ENCODE data around the gene RINL.

Gene RINL

DNA sequence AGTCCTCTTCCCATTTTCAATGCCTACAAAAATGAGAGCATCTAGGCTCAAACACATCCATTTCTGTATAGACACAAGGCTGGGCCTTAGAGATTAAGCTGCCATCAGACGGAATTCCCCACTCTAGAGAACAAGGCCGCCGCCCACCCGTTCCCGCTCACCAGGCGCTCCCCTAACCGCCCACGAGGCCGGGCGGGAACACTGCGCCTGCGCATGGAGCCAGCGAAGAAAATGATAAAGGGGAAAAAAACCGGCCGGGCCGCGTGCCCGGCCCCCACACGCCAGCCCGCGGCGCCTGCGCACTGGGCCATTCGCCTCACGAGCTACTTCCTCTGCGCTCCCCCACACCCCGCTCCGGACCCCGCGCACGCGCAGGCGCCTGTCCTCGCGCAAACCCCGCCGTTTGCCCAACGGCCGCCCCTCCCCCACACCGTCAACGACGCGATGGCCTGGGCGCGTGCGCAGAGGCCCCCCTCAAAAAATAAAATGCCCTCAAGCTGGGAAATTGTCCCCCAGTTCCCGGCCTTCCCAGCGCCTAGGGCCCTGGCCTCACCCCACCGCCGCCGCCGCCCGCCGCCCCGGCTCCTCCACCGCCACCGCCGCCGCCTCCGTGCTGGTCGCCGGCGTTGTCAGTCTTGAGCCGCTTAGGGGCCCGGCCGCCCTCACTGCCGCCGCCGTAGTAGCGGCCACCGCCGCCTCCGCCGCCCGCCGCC is 28.8 kb downstream of the RINL start:
- DNase-seq (ENCODE audit: low read depth), result peak; percentile 97

DNA sequence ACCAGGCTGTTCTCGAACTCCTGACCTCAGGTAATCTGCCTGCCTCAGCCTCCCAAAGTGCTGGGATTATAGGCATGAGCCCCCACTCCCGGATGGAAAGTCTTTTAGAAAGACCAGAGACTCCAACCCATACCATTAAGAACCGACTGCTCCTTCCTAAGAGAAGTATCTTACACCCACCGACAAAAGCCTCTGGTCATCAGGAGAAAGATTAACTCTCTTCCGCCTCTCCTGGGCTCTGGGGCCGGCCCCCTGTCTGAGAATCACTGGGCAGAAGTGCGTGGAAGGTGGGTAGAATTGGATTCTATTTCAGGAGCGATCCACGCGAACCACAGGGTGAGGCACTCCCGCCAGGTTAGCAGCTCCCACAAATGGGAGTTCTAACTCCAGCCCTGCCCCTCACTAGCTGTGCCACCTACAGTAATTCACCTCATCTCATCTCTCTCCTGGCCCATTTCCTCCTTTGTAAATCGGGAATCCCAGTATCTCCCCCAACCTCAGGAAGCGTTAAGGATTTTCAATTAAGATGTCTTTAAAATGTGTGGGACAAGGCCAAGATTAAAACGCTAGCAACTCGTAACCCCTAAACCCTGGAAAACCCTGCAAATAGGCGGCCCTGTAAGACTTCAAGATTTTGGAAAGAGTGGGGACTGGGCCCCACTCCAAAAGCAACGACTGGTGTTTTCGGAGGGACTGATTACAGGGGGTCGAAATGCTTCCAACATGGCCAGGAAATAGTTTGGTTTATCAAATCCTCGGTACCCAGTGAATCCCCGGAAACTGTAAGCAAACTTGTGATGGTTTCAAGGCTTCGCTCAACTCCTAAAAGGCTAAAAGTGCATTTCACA is 29.6 kb downstream of the RINL start:
- DNase-seq (ENCODE audit: low read depth), result no peak

DNA sequence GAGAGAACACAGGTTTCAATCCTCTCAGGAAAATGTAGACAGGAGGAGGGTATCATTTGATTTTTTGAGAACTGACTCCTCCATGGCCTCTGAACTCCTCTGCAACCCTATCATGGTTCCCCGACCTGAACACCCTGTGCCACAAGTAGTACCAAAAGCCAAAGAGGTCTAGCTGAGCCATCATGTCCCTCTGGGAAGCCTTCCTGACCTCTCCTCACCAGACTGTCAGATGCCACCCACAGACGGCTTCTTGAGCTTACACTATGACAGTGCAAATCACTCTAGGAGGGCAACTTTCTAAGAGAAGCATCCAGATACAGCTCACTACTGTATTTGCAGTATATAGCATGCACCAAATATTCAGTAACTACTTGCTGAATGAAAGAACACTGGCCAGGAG is 32.0 kb downstream of the RINL start:
- no peak for DNase-seq (ENCODE audit: low read depth)

DNA sequence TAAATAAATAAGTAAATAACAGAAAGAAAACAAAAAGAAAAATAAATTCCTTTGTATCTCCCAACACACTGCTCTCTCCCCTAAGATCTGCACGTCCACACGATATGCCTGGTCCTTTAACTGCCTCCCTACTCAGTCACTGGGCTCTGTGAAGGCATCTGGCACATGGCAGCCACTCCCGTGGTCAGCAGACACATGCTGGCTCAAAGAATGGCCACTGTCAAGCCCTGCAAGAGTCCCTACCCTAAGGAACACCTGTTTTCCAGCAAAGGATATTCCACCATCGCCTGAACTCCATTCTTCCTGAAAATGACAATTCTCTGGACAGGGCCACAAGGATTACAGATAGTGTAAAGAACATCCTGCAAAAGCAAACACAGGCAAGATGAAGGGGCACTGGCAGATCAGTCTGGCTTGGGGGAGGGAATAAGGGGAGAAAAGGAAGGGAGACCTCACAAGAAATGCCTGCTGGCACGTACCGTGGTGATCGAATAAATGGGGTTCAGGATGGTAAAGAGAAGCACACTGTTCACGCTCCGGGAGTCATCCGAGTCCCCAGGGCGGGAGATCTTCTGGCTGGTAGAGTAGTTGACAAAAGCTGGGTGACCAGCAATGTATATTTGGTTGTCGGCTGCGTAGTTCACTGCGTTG is 32.6 kb downstream of the RINL start:
- no peak for DNase-seq (ENCODE audit: low read depth)

DNA sequence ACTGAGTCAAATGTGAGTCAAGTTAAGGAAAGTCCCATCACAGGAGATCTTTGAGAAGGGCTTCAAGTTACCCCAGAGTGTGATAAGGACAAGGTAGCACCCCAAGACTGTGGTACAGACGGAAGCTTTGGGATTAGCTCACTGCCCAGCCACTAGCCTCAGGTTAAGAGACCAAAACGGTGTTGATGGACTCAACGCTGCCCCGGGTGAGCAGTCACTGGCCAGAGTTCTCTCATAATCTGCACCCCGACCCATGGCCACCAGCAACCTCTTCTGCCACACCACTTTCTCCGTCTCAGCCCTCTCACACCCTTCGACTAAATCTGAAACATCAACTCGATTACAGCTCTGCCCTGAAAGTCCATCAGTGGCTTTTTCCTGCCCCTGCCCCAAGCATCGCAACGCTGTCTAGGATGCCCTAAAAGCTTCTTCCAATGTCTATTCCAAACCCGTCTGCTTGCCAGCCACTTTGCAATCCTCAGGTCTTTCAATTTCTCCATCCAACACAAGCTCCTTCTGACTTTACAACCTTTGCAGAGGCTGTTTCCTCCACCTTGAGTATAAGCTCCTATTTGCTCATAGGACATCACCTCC is 33.9 kb downstream of the RINL start:
- no peak for DNase-seq (ENCODE audit: low read depth)

DNA sequence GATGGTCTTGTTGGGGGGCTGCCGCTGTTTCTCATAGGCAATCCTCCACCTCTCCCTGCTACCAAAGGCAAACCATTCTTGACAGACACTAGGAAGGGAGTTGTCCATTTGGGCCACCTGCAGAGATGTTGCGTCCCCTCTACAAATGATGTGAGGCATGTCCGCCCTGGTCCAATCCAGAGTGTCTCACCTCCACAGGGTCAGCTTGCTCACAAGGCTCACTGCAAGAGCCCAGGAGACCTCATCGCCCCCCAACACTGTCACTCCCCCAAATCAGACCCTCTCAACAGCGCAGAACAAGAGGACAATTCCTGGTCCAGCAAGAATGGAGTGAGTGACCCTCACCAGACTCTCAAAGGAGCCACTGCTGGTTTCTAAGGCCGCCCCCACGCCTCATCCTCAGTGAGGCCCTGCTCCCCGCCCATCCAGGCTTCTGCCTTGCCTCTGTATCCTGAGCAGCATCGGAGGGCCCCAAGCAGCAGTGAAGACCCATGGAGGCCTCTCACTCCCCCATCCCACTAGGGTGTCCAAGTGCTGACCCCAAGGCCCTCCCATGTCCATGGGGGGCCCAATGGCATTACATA is 34.8 kb downstream of the RINL start:
- DNase-seq (ENCODE audit: low read depth), result no peak

DNA sequence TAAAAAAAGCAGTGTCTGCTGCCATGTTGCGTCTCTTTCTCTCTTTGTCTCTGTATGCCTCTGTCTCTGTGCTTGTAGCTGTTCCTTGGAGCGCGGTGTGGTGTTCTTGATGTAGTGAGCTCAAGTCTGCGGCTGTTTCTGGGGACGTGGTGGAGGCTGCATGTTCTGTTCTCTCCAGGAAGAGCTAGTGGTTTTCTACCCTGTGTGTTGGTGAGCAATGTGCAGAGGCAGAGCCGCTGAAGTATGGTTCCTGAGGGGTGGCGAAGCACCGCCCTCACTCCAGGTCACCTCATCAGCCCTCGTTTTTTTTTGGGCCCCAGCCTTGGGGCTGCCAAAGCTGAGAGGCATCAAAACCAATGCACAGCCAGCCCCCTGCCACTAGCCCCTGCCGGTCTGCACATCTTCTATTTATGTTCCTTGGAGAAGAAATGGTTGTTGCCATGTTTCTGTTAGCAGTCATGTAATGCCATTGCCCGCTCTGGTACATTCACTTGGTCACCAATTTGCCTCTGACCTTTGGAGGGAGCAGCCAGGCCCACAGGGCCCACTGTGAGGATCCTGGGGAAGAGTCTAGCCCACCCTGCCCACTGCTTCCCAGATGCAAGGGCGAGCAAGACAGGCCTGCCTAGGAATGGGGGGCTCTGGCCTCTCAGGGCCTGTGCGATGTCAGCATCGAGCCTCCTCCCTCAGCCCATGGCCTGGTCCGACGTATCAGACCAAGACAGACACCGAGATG is 35.5 kb downstream of the RINL start:
- peak; percentile 40 for DNase-seq (ENCODE audit: low read depth)

DNA sequence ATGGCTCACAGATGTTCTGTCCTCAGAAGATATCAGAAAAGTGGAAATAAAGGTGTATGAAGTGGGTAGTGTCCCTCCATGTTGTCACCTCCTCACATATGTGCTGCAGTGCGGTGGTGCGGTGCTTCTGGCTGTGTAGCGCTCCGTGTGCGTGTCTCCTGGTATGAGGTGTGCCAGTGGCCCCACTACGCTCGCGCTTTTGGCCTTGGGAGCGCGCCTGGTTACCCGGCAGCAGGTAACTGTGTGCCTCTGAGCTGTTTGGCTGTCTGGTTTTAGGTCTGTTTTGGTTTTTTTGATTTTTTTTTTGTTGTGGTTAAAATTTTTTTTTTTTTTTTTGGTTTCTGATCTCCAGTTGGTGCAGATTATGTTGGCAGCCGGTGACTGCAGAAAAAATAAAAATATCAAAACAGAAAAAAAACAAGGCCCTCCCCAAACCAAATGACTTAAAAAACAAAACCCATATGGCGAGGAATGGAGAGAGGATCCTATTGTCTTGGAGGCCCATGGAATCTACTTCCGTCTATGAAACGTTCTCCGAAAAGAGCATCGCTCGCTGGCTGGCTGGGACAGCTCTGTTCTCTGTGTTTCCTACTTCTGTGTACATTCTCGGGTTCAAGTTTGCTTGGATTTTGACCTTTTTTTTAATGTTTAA is 36.2 kb downstream of the RINL start:
- DNase-seq (ENCODE audit: low read depth), result no peak

DNA sequence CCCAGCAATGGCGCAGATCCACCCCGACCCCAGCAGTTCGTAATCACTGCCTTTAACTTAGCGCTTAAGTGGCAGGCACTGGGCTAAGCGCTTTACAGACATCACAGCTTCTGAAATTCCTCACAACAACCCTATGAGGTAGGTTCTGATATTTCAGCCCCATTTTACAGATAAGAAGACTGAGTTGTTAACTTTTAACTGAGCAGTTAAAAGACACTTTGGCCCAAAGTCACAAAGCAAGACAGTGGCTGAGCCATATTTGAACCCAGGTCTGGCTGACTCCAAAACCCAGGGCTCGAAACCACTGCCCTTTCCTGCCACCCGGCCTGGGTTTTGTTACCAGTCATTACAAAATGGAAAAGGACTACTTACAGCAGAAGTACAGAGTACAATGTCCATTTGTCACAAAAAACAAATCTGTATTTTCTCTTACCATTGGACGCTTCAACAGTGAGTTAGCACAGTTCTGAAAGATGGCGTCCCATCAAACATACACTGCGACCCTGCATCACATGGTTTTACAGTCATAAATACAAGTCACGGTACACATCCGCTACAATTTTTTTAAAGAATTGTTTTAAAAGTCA is 36.8 kb downstream of the RINL start:
- DNase-seq (ENCODE audit: low read depth), result no peak

DNA sequence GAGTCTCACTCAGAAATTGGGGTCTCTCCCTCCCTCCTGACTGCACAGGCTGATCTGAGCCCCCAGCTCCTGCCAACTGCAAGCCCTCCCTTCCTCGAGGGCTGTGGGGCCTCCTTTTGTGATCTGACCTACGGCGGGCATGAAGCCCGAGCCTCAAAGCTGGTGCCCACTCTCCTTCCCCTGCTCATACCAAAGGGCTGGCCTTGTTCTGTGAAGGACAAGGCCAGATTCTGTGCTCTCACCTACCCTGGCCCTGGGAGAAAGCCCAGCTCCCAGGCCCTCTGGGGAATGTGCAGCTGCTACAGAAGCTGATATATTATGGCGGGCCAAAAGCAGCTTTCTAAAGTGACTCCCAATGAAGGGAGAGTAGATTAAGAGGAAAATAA is 37.5 kb downstream of the RINL start:
- DNase-seq (ENCODE audit: low read depth), result no peak

DNA sequence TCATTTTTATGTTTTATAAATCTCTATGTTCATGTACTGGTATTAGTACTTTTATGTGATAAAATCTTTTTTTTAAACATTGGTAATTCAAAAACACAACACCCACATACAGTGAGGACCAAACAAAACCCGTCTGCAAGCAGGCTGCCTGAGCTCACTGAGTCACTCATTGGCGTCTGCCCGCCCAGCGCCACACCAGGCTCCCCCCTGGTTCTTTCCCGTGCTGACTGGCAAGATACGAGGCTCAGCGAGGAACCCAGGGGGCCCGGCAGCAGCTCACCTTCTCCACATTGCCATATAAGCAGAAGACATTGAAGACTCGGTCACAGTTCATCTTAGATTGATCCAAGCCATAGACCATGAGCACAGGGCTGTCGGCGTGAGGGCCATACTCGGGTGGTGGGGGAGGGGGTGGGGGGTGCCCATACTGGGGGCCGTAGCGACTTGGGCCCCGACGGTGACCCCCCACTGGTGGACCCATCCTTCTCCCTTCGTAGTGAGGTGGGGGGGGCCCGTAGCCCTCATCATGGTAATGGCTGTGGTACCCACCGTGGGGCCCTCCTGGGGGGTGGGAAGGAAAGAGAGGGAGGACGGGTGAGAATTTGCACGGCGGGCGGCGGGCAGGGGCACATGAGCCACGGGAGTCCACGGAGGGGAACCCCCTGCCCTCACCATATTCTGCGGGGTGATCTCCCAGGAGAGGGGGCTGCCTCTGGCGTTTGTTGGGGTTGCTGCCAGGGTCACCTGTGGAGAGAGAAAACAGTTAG is 38.1 kb downstream of the RINL start:
- DNase-seq (ENCODE audit: low read depth), result no peak

DNA sequence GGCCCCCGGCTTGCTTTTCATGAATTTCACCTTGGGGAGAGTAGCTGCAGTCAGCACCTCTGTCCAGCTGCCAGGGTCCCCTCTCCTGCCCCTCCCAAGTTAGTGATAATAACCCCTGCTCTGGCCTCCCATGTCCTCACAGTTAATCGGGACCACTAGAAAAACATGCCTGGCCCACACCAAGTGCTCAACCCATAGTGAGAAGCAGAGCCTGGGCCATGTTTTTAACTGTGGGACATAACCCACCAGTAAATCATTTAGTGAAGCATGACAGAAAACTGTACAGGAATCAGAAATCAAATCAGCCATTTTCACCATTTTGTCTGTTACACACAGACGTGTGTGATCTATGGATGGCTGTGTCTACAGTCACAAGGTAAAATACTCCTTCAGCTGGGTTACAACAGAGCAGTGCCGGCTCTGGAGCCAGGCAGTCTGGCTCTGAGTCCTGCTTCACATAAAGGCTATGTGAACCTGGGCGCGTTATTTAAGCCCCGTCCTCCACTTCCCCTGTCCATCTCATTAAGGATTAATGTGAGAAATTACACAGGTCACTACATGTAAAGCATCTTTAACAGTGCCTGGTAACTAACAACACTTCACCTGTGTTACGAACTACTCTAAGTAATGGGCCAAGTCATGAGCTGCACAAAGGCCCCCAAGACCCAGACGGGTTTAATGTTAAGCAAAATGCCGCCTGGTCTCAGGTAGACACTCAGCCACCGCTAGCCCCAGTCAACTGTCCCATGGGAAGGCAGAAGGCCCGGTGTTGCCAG is 38.9 kb downstream of the RINL start:
- DNase-seq (ENCODE audit: low read depth), result no peak

DNA sequence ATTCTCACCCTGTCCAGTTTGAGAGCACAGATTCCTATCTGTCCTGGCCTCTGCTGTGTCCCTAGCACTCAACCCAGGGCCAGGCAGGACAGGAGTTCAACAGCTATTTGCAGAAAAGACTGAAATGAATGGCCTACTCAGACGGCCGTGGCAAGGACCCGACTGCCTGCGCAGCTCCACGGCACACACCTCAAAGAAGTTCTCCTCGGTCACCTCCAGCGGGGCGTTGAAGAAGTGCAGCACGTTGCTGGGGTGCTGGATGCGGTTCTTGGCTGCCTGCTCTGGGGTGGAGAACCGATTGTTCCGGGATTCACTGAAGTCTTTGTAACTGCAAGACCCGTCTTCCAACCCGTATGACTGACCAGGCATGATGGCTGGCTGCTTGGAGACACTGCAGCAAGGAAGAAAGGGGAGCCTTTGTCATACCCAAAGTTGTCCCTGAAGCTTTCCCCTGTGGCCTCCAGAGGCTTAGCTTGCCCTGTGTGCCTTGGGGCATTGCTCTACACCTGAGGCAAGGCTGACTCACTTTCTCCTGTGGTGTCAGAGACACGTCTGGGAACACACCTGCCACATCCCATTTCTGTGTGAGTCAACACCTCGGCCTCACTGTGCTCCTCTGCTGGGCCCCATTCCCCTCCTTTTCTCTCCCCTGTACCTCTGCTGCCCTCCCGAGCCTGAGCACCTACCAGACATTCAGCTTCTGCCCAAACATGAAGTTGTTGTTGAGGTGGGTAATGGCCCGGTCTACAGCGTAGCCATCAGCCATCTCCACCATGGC is 39.7 kb downstream of the RINL start:
- DNase-seq (ENCODE audit: low read depth), result peak; percentile 37

DNA sequence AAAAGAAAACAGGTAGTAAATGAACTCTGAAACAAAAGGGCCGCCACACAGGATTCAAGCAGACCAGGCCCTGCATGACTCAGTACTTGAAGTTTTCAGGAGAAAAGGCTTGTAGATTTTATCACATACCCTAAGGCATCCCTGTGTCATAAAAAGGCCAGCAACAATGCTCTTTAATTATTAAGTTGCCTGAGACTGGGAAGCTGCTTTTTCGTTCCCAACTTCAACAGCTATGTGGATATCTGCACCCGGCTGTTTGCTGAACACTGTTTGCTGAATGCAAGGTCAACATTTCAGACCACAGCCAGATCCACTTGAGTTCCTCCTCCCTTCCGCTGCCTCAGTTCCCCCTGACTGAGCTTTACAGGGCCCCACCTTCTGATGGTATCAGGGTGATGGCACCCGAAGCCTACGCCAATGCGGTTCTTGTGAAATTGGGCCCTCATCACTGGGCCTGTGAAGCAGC is 40.4 kb downstream of the RINL start:
- no peak for DNase-seq (ENCODE audit: low read depth)

DNA sequence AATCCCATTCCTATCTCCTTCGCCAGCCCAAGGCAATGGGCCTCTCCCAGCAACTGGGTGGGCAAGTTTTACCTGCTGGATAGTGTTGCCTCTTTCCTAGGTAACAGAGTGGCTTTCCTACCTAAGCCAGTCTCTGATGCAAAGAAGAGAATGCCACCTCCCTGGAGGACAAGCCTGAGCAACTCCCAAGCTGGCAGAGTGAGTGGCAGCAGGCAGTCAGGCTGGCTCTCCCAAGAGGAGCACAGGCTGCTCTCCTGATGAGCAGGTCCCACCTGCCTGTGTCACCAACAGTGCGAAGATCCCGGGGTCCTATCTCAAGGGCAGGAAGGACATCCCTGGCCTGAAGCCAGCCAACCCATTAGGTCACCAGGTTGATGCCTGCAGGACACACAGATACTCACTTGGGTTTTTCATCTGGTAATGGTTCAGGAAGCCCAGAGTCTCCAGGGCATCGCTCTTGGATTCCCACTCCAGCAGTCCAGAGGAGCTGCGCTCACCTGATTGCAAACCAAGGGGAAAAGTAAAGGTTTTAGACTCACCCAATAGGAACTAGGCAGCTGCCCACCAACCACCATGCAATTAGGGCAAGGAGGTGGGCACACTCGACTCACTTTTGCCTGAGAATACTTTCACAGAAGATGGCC is 41.0 kb downstream of the RINL start:
- no peak for DNase-seq (ENCODE audit: low read depth)

DNA sequence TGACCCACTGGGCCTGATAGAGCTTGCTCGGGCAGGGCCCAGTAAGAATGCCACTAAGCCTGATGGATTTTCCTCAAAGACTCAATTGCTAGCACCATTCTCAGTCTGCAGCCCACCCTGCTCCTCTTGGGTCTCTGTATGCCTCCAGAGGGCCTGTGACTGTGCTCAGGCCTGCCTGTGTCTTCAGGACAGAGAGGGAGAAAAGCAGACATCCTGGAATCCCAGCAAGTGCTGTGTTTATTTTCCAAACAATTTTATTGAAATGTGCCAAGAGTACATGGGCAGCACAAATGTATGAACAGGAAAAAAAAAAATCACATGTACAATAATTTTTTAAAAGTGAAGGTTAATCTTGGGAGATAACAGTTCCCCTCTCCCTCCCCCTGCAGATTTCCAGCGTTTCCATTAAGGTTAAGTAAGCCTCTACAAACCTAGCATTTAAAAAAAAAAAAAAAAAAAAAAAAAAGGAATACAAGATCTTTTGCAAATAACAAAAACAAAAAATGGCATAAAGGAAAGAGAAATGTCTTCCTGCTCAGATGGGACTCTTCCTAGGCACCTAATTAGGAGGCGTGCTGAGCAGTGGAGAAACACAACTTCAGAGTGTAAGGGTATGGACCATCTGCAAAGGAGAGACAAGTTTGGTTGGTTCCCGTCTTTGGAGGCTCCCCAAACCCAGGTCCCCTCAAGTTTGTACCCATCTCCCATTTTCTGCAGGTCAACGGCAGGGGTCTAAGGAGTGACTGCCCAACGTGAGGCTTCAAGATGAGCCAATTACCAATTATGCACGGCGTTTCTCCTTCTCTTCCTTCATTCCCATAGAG is 41.7 kb downstream of the RINL start:
- DNase-seq (ENCODE audit: low read depth), result no peak

DNA sequence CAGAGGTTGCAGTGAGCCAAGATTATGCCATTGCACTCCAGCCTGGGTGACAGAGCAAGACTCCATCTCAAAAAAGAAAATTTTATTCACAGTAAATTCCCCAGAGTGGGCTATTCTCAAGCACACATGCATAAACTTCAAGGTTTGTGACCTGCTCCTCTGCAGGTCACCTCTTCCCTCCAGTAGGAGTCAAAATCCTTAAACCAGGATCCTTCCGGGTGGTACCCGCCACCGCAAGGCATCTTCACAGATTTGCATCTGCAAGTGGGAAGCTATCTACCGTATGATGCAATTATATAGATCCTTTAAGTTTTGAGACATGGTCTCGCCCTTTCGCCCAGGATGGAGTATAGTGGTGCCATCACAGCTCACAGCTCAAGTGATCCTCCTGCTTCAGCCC is 43.5 kb downstream of the RINL start:
- DNase-seq (ENCODE audit: low read depth), result no peak
